ENCODE measurements around the gene ACE2.
A peak's percentile ranks its signal among the peaks of the same experiment; 100 is the strongest.

ACE2 gene

DNA sequence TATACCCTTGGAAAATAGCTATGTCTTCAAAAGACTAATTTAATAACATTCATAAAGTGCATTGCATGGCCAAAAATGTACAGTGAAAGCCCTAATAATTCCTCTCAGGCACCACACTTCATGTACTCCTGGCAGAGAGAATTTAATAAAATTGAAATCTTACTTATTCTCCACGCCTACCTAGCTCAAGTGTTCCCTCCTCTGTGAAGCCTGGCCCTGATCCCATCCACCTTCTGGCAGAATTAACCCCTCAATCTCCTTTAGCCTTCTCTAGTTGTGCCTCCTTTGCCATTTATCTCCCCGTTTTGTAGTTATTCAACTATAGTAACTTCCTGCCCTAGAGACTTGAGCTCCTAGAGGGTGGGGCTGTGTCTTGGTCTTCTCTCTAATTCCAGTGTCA is 26.7 kb downstream of the ACE2 start:
- no peak for DNase-seq (ENCODE audit: low spot score)

DNA sequence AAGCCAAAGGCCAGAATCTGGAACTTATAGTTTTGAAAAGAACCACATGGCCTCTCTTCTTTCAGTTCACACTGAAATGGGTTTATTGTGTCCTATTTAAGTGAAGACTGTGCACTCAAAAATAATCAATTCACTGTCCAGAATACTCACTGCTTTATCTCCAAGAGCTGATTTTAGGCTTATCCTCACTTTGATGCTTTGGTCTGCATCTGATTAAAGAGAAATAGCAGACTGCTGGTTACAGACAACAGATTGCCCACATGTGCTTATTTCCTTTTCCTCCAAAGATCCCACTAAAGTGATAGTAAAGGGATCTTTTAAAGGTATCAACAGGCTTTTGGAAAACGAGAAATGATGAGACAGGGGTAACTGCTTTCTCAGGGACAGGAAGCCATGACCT is 30.6 kb downstream of the ACE2 start:
- no peak for DNase-seq (ENCODE audit: low spot score)

DNA sequence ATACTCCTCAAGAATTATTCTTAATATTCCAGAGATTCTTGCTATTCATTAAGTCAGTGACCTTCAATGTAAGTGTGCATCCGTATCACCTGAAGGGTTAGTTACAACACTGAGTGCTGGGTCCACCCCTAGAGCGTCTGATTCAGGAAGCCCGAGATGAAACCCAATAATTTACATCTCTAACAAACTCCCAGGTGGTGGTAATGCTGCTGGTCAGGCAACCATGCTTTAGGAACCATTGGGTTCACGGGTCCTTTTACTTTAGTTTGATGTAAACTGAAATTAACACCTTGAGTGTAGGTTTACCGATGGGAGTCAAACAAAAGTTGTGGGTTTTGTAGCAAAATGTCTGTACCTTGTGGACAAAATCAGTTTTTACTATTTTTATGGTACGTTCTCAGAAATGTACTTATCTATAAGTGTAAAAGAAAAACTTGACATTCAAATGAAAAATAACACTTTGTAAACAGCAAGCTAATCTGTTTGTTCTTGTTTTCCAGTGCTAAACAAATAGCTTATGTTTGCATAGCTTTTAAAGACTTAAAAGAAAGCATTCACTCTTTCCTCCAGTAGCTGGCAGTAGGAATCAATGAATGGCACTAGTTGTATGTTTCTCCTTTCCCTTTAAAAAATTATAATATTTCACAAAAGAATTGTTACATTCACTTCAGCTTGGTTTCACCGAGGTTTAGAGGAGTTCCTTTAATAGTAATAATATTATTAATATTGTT is 32.7 kb downstream of the ACE2 start:
- DNase-seq (ENCODE audit: low spot score): peak; percentile 15

DNA sequence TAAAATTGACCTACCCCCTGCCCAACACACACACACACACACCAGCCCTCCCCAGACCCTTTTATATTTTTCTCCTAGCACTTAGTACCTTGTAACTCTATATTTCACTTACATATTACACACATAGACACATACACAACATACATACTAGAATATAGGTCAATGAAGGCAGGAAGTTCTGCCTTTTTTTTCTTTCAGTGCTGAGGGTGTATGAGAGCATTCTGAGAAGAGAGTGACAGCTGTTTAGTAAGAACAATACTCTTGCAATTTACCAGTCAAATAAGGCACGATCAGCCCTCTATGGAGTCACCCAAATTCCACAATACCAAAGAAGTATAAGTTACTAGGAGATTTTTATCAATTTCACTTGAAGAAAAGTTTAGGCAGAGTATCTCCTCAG is 33.5 kb downstream of the ACE2 start:
- DNase-seq (ENCODE audit: low spot score): no peak

DNA sequence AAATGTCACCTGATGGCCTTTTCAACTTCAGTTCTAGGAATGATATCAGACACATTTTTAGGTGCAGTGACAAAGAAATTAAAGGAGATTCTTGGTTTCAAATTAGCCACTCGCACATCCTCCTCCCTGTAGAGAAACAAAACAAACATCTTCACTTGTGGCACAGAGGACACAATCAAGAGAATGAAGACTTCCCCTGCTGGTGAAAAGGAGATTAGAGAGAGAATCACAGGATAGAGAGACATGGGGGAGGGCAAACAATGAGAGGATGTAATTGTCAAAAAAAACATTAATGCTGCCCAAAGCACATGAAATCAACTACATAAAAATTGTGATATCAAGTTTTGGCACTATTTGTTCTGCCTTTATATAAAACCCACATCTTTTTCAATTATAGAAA is 34.5 kb downstream of the ACE2 start:
- no peak for DNase-seq (ENCODE audit: low spot score)

DNA sequence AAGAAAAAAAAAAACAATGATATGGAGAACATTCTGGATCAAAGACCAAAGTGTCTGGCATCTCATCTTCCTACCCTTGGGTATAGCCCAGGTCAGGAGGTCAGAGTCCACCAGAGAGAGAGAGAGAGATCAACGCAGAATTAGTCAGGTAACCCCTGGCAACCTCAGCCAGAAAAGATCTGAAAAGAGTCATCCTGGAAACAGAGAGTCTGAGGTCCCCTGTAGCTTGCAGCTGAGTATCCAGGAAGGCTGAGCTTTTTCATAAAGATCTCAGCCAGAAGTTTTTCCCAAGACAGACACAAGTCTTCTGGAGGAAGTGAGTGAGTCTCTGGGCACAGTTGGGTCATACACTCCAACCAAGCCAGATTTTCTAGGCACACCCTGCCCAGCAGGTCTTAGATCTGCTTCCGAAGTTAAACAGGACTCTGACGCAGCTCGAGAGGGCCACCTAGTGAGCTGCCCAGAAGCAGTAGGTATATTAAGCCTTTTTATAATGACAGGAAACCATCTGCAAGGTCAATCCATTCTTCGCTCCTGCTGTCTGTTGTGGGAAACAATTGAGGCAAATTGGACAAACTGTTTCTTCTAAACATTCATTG is 35.7 kb downstream of the ACE2 start:
- DNase-seq (ENCODE audit: low spot score): peak; percentile 63

DNA sequence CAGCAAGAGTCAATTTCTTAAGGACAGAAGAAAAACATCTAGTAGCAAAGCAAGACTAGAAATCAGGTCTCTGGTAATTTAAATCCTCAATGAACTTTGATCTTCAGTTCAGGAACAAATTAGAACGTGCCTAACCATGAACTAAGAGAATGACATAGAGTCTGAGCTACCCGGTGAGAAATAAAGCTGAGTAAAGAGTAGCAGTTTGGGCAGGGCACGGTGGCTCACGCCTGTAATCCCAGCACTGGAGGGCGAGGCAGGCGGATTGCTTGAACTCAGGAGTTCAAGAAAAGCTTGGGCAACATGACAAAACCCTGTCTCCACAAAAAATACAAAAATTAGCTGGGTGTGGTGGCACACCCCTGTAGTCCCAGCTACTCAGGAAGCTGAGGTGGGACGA is 37.7 kb downstream of the ACE2 start:
- no peak for DNase-seq (ENCODE audit: low spot score)

DNA sequence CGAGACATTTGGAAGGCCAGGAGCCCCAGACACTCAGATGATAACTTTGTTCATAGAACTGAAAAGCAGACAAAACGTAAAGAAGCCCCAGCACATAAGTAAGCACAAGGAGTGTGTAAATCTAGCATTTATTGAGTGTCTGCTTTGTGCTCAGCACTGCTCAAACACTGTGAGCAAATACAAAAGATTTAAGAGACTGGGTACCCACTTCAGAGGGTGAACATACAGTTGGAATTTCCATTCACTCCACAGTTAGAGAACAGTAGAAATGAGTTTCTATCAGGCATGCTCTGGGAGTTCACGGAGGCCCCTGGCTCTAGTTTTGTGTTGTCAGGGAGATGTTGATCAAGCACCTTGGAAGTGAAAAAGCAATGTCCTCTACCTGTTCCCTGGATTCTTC is 39.8 kb downstream of the ACE2 start:
- no peak for DNase-seq (ENCODE audit: low spot score)

DNA sequence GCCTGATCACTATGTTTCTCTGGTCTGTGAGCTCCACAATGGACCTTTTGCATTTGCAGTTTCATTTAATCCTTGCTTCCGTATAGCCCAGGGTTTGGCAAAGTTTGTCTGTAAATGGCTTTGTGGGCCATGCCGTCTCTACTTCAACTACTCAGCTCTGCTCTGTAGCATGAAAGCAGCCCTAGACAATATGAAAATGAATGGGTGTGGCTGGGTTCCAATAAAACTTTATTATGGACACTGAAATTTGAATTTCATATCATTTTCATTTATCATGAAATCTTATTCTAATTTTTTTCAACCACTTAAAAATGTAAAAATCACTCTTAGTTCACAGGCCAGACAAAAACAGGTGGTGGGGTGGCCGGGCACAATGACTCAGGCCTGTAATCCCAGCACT is 41.5 kb downstream of the ACE2 start:
- no peak for DNase-seq (ENCODE audit: low spot score)

DNA sequence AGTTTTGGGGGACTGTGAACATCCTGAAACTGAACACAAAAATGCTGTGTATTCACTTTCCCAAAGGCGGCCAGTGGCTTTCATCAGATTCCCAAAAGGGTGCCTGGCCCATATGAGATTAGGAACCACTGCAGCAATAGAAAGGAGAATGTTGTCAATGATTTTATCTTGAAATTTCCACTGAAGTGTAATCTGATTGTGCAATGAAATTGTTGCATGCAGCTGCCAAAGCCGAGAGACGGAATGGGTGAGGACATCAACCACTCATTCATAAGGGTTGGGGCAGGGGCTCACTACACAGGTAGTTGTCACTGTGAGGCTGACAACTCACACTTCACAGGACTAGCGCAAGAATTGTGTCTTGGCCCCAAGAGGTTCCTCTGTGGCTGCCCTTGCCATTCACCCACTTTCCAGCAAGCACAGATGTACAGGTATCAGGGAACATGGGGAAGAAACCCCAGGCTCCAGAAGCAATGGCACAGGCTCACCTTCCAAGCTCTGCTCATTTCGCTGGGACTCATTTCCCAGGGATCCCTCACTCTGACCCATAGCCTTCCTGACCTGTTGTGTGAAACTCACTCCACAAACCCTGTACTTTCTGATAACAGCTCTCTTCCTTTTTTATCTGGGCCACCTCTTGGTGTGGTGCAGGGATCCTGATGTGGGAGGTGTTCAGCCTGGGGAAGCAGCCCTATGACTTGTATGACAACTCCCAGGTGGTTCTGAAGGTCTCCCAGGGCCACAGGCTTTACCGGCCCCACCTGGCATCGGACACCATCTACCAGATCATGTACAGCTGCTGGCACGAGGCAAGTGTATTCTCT is 51.4 kb downstream of the ACE2 start:
- DNase-seq (ENCODE audit: low spot score): no peak

DNA sequence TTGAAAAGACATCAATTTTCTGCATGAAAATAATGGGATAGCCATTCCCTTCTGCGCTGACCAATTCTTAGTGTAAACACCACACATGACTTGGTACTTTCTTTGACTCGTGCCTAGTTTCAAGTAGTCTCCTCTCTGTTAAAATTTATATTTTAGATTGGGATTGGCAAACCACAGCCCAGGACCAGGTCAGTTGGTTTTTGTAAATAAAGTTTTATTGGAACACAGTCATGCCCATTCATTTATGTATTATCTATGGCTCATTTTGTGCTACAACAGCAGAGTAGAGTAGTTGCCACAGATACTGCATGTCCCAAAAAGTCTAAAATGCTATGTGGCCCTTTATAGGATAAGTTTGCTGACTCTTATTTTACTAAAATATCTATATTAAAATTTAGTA is 53.4 kb downstream of the ACE2 start:
- no peak for DNase-seq (ENCODE audit: low spot score)

DNA sequence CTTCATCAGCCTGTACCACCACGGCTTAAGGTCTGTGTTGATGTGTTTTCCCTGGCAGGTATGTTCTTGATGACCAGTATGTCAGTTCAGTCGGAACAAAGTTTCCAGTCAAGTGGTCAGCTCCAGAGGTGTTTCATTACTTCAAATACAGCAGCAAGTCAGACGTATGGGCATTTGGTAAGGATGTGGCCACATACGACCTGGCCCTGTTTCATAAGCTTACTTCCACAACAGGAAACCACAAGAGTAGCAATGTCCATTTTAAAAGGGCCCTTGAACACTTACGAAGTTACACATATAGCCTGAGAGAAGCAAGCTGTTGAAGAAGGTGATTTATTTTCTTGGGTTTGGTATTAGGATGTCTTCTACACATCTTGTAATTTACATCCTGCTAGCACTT is 54.0 kb downstream of the ACE2 start:
- no peak for DNase-seq (ENCODE audit: low spot score)

DNA sequence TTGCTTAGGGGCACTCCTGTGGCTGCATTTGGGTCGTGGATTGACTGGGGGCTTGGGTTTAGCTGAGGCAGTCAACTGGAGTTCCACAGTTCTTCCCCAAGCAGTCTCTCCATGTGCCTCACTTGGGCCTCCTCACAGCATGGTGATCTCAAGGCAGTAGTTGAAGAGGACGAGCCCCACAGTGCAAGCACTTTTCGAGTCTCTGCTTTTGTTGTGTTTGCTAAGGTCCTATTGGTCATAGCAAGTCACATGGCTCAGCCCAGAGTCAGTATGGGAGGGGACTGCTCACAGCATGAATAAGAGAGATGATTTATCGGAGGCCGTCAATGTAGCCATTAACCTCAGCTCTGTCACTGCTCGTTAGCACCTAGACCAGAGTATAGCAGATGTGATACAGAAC is 70.4 kb downstream of the ACE2 start:
- DNase-seq (ENCODE audit: low spot score): no peak

DNA sequence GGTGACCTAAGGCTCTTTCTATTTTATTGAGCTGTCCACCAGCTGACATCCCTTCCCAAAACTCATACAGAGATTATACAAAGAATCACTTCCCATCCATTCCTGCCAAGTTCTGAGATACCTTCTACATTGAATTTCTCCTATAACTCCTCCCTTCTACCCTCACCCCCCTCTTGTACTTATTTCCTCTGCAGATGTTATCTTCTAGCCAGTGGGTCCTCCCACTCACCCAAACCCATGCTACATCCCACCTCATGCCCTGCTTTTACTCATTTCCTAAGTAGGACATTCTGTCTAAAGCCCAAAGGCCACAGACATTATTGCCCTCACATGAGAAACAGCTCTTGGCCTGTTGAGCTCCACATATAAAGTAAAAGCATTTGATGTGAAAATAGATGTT is 71.6 kb downstream of the ACE2 start:
- DNase-seq (ENCODE audit: low spot score): no peak

DNA sequence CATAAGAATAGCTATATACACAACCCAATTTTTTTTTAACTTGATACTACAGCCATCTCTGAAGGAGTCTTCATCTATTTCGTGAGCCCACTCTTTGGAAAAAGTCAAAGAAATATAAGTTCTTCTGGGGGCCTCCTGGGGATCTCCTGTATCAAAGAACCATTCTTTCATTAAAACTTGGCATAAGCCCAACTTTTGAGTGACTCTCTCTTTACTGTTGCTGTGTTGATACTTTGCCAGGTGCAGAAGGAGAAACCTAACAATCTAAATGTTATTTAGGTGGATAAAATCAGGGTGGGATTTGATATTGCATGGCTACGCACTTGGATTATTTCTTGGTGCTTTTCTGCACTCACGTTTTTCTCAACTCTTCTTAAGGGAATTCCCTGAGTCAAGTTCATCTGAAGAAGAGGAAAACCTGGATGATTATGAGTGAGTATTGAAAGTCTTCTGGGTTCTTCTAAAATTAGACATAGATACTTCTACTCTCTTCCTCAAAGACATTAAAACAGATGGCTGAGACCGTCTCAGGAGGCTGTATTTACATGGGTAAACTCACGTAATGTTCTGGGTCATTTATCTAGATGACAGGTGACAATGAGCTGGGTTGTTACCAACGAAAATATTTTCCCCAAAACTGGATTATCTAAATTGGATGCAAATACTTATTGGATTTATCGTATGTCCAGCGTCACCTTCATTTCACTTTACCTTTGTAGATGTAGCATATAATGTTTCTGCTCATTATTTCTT is 74.9 kb downstream of the ACE2 start:
- no peak for DNase-seq (ENCODE audit: low spot score)

DNA sequence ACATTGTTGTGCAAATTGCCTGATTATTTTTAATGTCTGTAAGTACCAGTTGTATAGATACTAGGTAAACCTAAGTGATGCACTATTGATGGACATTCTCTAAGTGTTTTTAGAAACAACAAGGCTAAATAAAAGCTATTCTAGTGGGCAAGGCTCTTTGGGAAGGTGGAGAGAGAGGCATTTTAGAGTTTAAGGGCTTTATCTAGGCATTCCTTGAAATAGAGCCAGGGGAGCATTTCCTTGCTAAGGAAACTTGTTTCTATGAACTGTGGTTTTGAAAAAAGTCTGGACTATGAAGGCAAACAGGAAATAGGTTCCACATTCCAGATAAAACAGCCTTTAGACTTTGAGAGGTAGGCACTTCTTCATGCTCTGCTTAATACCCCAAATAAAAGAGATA is 76.3 kb downstream of the ACE2 start:
- DNase-seq (ENCODE audit: low spot score): no peak

DNA sequence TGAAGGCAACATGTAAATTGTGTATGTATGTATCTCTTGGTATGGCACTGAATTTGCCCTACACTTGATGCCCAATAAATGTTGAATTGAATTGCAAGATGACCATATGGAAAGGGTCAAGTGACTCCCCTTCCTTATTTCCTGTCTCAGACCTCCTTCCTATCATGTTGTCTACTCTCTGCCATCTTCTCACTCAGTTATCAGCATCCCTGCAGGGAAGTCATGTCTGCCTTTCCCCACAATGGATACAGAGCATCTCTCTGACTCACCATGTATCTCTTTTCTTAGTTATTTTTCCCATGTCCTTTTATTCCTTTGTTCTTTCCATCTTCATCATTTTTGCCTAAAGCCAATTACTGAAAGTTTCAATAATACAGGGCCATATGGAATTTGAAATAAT is 77.7 kb downstream of the ACE2 start:
- DNase-seq (ENCODE audit: low spot score): no peak

DNA sequence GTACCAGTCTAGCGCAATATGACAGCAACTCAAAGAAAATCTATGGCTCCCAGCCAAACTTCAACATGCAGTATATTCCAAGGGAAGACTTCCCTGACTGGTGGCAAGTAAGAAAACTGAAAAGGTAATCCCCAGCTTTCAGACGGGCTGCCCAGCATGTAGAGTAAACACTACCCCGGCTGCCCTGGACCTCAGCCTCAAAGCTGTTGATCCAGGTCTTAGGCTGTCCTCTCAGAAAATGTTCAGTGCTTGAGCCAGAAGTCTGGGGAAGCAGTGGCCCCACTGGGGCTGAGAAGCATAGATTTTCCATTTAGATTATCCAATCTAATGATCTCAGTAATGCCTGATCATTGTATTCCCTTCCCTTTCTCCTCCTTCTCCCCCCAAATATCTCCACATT is 78.3 kb downstream of the ACE2 start:
- no peak for DNase-seq (ENCODE audit: low spot score)

DNA sequence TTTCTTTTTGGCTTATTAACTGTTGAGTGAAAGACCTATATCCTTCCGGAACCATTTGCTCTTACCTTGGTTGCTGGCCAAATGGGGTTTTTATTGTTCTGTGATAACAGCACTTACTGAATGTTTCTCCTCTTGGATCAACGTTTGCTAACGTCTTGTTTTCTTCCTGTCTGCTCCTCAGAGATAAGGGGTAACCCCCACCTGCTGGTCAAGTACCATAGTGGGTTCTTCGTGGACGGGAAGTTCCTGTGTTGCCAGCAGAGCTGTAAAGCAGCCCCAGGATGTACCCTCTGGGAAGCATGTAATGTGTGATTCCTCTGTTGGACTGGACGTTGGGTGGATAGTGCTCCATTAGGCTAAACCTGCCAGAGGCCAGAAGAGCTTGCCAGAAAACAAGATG is 84.8 kb downstream of the ACE2 start:
- DNase-seq (ENCODE audit: low spot score): no peak

DNA sequence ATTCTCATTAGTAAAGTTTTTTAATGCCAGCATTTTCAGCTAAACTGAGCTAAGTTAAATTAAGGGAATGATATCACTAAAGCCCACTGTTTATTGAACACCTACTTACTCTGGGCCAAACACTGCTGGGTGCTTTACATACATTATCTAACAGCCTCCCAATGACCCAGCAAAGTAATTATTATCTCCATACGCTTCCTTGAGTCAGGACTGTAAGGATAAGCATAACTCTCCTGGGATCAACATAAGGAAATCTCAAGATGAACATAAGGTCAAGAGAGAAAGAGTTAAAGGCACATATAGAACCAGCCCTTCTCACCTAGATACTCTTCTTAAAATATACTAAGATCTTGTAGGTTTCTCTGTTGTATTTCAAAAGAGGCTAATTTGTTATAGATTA is 86.5 kb downstream of the ACE2 start:
- DNase-seq (ENCODE audit: low spot score): no peak

DNA sequence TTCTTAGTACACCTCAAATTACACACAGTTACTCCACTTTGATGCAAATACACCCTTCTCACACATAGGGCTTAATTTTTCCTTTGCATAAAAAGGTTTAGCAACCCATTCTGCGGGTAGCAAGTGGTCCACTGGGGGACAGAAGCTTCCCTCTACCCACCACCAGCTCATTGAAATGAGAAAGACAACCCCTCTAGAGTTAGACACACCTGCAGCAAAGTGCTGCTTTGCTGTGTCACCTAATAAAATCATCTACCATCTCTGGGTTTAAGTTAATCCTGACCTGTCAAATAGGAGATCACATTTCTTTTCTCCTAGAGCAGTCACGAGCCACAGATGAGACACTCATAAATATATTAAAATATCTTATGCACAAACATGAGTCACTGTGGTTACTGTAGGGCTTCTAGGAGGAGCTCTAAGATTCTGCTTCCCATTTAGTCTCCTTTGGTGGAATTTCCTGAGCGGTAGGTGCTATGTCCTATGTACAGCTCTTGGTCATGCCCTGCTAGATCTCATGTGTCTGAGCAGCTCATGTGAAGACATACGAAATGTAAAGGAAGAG is 88.3 kb downstream of the ACE2 start:
- peak; percentile 11 for DNase-seq (ENCODE audit: low spot score)

DNA sequence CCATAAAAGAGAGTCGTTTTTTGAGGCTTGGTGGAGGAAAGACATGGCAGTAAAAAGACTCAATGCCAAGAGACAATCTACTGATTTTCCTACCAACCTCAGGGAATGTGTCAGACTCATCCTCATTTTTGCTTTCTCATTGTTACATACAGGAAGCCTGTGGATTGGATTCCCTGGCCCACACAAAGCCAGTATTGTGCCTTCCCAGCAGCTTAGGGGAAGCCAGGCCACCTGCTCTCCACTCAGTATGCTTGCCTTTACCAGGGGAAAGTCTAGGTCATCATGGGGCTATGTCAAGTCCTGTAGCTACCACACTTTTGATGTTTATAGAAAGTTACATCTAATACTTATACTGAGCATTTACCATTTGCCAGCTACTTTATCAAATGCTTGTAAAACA is 89.2 kb downstream of the ACE2 start:
- DNase-seq (ENCODE audit: low spot score): peak; percentile 39

Measured in SW480 (cell line).